ENCODE measurements around the gene NEXMIF. TPM values are rescaled to one million over a fixed set of nuclear protein-coding genes. Genes with fewer than 3 reads are reported as not detected.

NEXMIF gene
- total and polyA plus RNA-seq, 9 of the 15 experiments (the other 6 are each of a cell fraction or from before 2014, with no cell fraction given): not detected

- TF ChIP-seq REST (IDR thresholded peaks at IDR 0.05; ENCODE audit: borderline replicate concordance) (no peak), REST (CRISPR knock-in tag; IDR thresholded peaks at IDR 0.05; ENCODE audit: low read depth) (no peak), RBM34 (IDR thresholded peaks at IDR 0.05; ENCODE audit: borderline replicate concordance, insufficient read depth, low read length) (no peak), ZNF740 (CRISPR knock-in tag; IDR thresholded peaks at IDR 0.05) (no peak), ZNF740 (tag; IDR thresholded peaks at IDR 0.05) (no peak), HDAC8 (tag; IDR thresholded peaks at IDR 0.05) (no peak), NCOA2 (IDR thresholded peaks at IDR 0.05; ENCODE audit: partially characterized antibody in 2 of 2) (no peak), CHAMP1 (IDR thresholded peaks at IDR 0.05) (no peak), MIER1 (IDR thresholded peaks at IDR 0.05; ENCODE audit: low read depth) (no peak), ZNF324 (CRISPR knock-in tag; IDR thresholded peaks at IDR 0.05) (no peak), ASH1L (IDR thresholded peaks at IDR 0.05; ENCODE audit: borderline replicate concordance, low read depth, partially characterized antibody) (no peak), TFAM (CRISPR knock-in tag; conservative IDR thresholded peaks at IDR 0.05) (no peak)
Observed at GRCh38 chrX:74814681-74815080, 110.6 kb downstream of the NEXMIF start (continued).

Measured in K562 (cell line).